Measurements from ENCODE around the gene ATXN2. TPM values are rescaled to one million over a fixed set of nuclear protein-coding genes. Genes with fewer than 3 reads are reported as not detected.

Gene ATXN2
- total and polyA plus RNA-seq, 8 donors, result 12.9 to 28.2 (median 19.4) TPM

GRCh38 chr12:111482462-111482861 is 116.7 kb downstream of the ATXN2 start:
- H3K27ac ChIP-seq, result no peak overlapping the region
- DNase-seq, result no peak
- no peak for FAIRE-seq
- no peaks in the 10 kb centered on the region for H3K4me1 ChIP-seq
- no peak for TF ChIP-seq CTCF (IDR thresholded peaks at IDR 0.05)
- no peaks in the 10 kb centered on the region for H3K9me3 ChIP-seq
- WGBS, 2 donors, result 95 to 97% methylated on average over 2 of the region's 2 CpGs
- no peak for ATAC-seq
- H3K4me3 ChIP-seq, result no peak overlapping the region
- H3K36me3 ChIP-seq, result peaks cover 0 to 45% (median 24%) of the 10 kb centered on the region in 3 donors
- intact Hi-C loops (cut with DNase I), result no loop called here
- no peaks in the 10 kb centered on the region for H3K27me3 ChIP-seq

GRCh38 chr12:111471236-111471635 is 127.9 kb downstream of the ATXN2 start:
- 36 to 43% methylated on average over 2 of the region's 2 CpGs for WGBS, 2 donors
- Histone ChIP-seq H3K27ac (no peak overlapping the region), H3K9me3 (no peaks in the 10 kb centered on the region), H3K4me3 (no peak overlapping the region), H3K27me3 (no peaks in the 10 kb centered on the region), H3K36me3 (peaks cover 0 to 7% (median 7%) of the 10 kb centered on the region in 3 donors), H3K4me1 (peaks cover 0 to 10% (median 7%) of the 10 kb centered on the region in 3 donors)
- no peak for DNase-seq
- no peak for TF ChIP-seq CTCF (IDR thresholded peaks at IDR 0.05)
- peak in 1 of 4 donors; percentile 14 for ATAC-seq
- intact Hi-C loops (cut with DNase I), result no loop called here
- FAIRE-seq, result no peak

- Histone ChIP-seq H3K4me3 (no peak overlapping the region), H3K4me1 (peaks cover 2 to 10% (median 7%) of the 10 kb centered on the region in 3 donors), H3K27me3 (no peaks in the 10 kb centered on the region), H3K27ac (no peak overlapping the region), H3K9me3 (no peaks in the 10 kb centered on the region), H3K36me3 (peaks cover 0 to 7% (median 4%) of the 10 kb centered on the region in 3 donors)
- ATAC-seq (no peak), FAIRE-seq (no peak), DNase-seq (no peak)
- TF ChIP-seq CTCF (IDR thresholded peaks at IDR 0.05), result no peak
- WGBS, 2 donors, result 82 to 89% methylated on average over 2 of the region's 2 CpGs
- intact Hi-C loops (cut with DNase I), result no loop called here
Observed at GRCh38 chr12:111469401-111469800, 129.7 kb downstream of the ATXN2 start.

- intact Hi-C loops (cut with DNase I), result no loop called here
- FAIRE-seq (no peak), ATAC-seq (no peak), DNase-seq (no peak)
- peaks cover 0 to 7% (median 4%) of the 10 kb centered on the region in 3 donors for H3K36me3 ChIP-seq
- H3K27ac ChIP-seq, result no peak overlapping the region
- H3K4me1 ChIP-seq, result peaks cover 4 to 10% (median 7%) of the 10 kb centered on the region in 3 donors
- no peaks in the 10 kb centered on the region for H3K9me3 ChIP-seq
- no peaks in the 10 kb centered on the region for H3K27me3 ChIP-seq
- no peak for TF ChIP-seq CTCF (IDR thresholded peaks at IDR 0.05)
- WGBS, 2 donors, result 64 to 78% methylated on average over 4 of the region's 4 CpGs
- no peak overlapping the region for H3K4me3 ChIP-seq
Observed at GRCh38 chr12:111467857-111468241, 131.3 kb downstream of the ATXN2 start.

GRCh38 chr12:111467092-111467856 is 131.8 kb downstream of the ATXN2 start:
- TF ChIP-seq CTCF (IDR thresholded peaks at IDR 0.05), result no peak
- intact Hi-C loops (cut with DNase I), result no loop called here
- Histone ChIP-seq H3K9me3 (no peaks in the 10 kb centered on the region), H3K27ac (no peak overlapping the region), H3K36me3 (peaks cover 0 to 7% (median 4%) of the 10 kb centered on the region in 3 donors), H3K4me1 (peaks cover 7 to 10% (median 7%) of the 10 kb centered on the region in 3 donors), H3K4me3 (no peak overlapping the region), H3K27me3 (no peaks in the 10 kb centered on the region)
- 70 to 73% methylated on average over 3 of the region's 3 CpGs for WGBS, 2 donors
- no peak for DNase-seq
- peak in 3 of 4 donors; percentile 51 to 68 (median 52) for ATAC-seq
- no peak for FAIRE-seq
